ENCODE results near the gene KCNJ11. TPM values are rescaled to one million over a fixed set of nuclear protein-coding genes. Genes with fewer than 3 reads are reported as not detected.

KCNJ11 gene
- total and polyA plus RNA-seq, 2 donors, result 0.34 to 1.4 TPM

DNA sequence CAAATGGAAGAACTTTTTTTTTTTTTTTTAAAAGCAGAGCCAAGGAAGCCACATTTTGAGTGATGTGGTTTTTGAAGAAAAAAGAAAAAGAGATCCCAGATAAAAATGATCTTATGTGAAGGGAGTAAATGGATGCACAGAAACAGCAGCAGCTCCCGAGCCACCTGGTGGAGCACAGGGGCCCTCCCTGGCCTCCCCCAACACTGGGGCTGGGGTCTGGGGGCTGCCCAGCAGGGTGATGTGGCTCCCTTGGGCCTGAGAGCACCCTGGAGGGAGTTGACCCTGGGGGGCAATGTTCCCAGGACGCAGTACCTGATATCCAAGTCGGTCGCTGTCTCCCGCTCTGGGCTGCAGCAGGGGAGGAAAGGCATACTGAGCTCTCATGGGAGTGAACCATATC is 26.5 kb upstream of the KCNJ11 start:
- no peaks in the 10 kb centered on the region for H3K36me3 ChIP-seq (ENCODE audit: insufficient read depth)
- DNase-seq (ENCODE audit: extremely low spot score), result no peak
- H3K4me1 ChIP-seq (ENCODE audit: insufficient read depth), result no peaks in the 10 kb centered on the region
- H3K4me3 ChIP-seq (ENCODE audit: low read depth, low read length), result no peak overlapping the region
- H3K27ac ChIP-seq (ENCODE audit: low read depth), result no peak overlapping the region
- 89% methylated on average over 5 of the region's 5 CpGs for WGBS

DNA sequence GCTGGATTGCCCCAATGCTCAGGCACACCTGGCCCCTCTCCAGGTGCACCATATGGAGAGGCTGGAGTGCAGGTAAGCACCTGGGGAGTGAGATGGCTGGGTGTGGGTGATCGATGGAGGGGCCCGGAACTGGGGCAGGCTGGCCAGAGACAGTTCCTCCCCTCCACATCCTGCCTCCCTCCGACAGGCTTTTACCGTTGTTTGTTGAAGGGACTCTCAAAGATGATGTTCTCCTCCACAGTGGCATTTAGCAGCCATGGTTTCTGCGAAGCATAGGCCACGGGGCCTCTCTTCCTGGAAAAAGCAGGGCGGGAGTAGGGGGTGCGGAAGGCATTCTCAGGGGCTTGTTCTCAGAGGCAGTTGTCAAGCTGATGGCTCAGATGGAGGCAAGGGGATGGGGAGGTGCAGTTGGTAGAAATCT is 25.9 kb upstream of the KCNJ11 start:
- no peak overlapping the region for H3K4me3 ChIP-seq (ENCODE audit: low read depth, low read length)
- DNase-seq (ENCODE audit: extremely low spot score), result no peak
- WGBS, result 69% methylated on average over 8 of the region's 8 CpGs

DNA sequence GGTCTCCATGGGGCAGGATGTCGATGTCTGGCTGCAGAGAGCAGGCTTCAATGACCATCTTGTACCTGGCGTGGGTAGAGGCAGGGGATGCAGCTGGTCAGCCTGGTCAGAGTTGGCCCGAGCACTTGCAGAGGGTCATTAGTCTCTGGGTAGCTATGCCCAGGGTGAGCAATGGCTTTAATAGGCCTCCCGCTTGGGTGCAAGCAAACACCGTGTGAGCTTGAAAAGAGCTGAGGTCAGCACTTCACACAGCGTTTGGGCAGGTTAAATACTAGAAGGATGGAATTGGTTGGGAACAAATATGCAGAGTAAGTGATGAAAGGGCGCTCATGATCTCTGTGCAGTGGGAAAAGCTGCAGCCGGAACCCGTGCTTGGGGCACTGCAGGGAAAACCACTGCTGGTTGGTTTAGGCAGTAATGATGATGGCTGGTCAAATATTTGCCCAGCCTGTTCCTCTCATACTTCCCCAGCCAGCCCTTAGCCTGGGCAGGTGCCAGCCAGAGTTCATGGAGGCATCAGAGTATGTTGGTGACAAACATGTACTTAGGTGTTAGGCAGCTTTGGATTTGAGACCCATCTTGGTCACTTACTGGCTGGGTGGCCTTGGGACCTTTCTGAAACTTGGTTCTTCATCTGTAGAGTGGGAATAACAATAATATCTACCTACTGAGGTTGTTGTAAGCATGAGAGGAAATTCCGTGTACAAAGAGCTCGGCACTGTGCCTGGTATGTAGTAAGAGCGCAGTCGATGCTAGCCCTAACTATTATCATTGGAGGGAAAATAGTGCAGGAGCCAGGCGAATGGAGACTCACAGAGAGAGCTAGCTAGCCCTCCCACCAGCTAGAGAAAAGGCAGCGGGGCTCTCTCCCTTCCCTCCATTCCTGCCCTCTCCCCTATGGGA is 25.2 kb upstream of the KCNJ11 start:
- no peak overlapping the region for H3K4me3 ChIP-seq (ENCODE audit: low read depth, low read length)
- 78% methylated on average over 15 of the region's 15 CpGs for WGBS
- DNase-seq (ENCODE audit: extremely low spot score), result no peak
- H3K4me1 ChIP-seq (ENCODE audit: insufficient read depth), result no peaks in the 10 kb centered on the region
- no peaks in the 10 kb centered on the region for H3K36me3 ChIP-seq (ENCODE audit: insufficient read depth)
- H3K27ac ChIP-seq (ENCODE audit: low read depth), result no peak overlapping the region

More for the DNA sequence above, 25.9 kb upstream of the KCNJ11 start:
- H3K27ac ChIP-seq (ENCODE audit: low read depth), result no peak overlapping the region
- H3K4me1 ChIP-seq (ENCODE audit: insufficient read depth), result no peaks in the 10 kb centered on the region
- H3K36me3 ChIP-seq (ENCODE audit: insufficient read depth), result no peaks in the 10 kb centered on the region

DNA sequence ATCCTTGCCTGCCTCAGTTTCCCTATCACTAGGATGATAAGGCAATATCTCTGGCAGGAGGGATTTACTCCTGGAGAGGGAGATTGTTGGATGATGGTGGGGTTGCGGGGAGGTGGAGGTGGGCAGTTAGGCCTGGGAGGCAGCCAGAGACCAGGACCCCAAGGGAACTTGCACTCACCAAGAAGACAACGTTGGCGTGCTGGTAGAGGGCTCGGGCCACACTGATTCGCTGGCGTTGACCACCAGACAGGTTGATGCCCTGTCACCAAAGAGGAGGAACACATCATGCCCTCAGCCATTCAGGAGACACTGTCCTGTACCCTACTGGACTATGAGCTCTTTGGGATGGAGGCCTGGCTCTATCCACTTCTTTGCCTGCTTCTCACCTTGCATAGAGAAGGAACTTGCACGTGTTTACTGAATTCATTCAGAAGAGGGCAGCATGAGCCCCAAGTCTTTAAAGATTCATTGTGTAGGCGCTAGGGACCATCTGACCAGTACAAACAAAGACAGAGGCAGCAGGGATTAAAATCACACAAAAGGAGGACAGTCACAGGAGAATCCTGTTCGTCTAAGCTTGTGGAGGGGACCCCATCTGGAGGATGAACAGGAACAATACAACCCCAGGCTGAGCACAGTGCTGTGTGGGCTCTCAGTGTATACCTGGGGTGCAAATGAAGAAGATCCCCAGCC is 24.2 kb upstream of the KCNJ11 start:
- 74% methylated on average over 9 of the region's 9 CpGs for WGBS
- Histone ChIP-seq H3K27ac (ENCODE audit: low read depth) (no peak overlapping the region), H3K4me3 (ENCODE audit: low read depth, low read length) (no peak overlapping the region), H3K4me1 (ENCODE audit: insufficient read depth) (no peaks in the 10 kb centered on the region), H3K36me3 (ENCODE audit: insufficient read depth) (no peaks in the 10 kb centered on the region)
- DNase-seq (ENCODE audit: extremely low spot score), result no peak

DNA sequence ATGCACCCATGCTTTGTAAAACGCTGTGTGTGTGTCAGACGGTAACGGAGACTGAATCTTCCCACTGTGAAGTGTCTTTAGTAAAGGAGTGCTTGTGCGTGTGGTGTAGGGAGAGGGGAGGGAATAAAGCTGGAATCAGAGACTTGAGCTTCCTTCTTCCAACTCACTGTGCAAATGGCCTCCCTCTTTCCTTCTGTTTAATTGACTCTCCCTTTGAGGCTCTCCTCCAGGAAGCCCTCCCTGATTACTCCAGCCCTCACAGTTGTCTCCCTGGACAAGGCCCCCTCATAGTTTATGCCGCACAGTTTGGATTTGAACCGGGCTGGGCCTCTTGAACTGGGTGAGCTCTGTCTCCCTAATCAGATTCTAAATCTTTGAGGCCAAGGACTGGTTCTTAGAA is 23.0 kb upstream of the KCNJ11 start:
- no peak overlapping the region for H3K4me3 ChIP-seq (ENCODE audit: low read depth, low read length)
- H3K27ac ChIP-seq (ENCODE audit: low read depth), result no peak overlapping the region
- DNase-seq (ENCODE audit: extremely low spot score), result no peak
- 68% methylated on average over 6 of the region's 6 CpGs for WGBS
- no peaks in the 10 kb centered on the region for H3K4me1 ChIP-seq (ENCODE audit: insufficient read depth)
- H3K36me3 ChIP-seq (ENCODE audit: insufficient read depth), result no peaks in the 10 kb centered on the region

DNA sequence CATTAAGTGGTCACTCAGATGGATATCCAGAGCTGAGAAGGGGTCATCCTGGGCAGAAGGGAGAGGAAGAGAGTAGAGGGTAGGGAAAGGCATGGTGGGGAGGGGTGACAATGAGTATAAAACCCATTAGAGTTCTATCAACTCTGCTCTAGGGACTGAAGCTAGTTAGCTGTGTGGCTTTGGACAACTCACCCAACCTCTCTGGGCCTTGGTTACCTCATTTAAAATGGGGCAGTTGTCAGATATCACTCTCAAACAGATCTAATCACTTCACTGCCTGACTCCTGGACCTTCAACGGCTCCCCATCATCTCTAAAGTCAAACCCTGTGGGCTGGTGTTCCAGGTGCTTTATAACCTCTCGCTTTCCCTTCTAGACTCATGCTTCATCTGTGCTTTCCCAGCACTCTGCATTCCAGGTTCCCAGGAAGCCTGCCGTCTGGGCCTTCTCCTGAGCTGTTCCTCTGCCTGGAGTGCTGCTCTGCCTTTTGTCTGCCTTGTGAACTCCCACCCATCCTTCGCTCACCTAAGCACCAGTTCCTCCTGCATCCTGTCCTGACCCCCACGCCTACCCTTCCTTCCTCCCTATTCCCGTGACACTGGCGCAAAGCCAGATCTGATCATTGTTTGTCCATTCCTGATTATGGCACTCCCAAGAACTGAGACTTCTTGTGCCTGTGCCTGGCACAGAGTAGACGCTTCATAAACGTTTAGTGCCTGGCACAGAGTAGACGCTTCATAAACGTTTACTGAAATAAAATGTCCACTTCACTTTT is 22.3 kb upstream of the KCNJ11 start:
- Histone ChIP-seq H3K4me3 (ENCODE audit: low read depth, low read length) (no peak overlapping the region), H3K27ac (ENCODE audit: low read depth) (no peak overlapping the region), H3K4me1 (ENCODE audit: insufficient read depth) (no peaks in the 10 kb centered on the region), H3K36me3 (ENCODE audit: insufficient read depth) (no peaks in the 10 kb centered on the region)
- 42% methylated on average over 11 of the region's 11 CpGs for WGBS
- no peak for DNase-seq (ENCODE audit: extremely low spot score)

DNA sequence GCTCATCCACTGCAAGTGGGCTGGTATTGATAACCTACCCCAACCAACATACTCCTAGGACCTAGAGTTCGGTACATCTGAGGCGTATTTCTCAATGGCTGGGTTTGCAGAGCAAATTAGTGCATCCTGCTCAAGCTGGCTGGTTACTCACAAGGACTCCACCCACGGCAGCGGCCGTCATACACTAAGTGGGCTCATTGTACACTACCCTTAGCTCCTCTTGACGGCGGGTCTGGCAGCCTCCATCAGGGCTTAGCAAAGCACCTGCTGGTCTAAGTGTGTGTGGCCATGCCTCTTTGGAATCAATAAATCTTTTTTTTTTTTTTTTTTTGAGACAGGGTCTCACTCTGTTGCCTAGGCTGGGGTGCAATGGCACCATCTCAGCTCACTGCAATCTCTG is 20.2 kb upstream of the KCNJ11 start:
- 94% methylated on average over 7 of the region's 7 CpGs for WGBS
- Histone ChIP-seq H3K27ac (ENCODE audit: low read depth) (no peak overlapping the region), H3K4me3 (ENCODE audit: low read depth, low read length) (no peak overlapping the region), H3K4me1 (ENCODE audit: insufficient read depth) (no peaks in the 10 kb centered on the region), H3K36me3 (ENCODE audit: insufficient read depth) (no peaks in the 10 kb centered on the region)
- DNase-seq (ENCODE audit: extremely low spot score), result no peak

DNA sequence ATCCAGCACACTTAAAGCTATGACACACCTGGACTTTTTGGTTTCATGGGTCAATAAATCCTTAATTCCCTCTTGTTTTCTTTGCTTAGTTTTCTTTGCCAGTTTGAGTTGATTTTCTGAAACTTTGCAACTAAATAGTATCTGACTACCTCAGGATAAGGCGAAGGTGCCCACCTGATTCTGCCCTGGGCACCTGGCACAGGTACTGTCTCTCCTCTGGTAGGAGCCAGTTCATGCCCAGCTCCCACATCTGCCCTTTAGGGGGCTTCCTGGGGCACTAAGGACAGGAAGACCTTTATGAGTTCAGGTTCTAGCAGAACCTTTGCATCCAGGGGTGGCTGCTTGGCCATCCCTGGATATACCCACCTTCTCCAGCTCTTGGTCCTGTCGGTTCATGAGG is 19.6 kb upstream of the KCNJ11 start:
- no peaks in the 10 kb centered on the region for H3K36me3 ChIP-seq (ENCODE audit: insufficient read depth)
- H3K4me1 ChIP-seq (ENCODE audit: insufficient read depth), result no peaks in the 10 kb centered on the region
- DNase-seq (ENCODE audit: extremely low spot score), result no peak
- H3K27ac ChIP-seq (ENCODE audit: low read depth), result no peak overlapping the region
- WGBS, result 89% methylated on average over 2 of the region's 2 CpGs
- H3K4me3 ChIP-seq (ENCODE audit: low read depth, low read length), result no peak overlapping the region

DNA sequence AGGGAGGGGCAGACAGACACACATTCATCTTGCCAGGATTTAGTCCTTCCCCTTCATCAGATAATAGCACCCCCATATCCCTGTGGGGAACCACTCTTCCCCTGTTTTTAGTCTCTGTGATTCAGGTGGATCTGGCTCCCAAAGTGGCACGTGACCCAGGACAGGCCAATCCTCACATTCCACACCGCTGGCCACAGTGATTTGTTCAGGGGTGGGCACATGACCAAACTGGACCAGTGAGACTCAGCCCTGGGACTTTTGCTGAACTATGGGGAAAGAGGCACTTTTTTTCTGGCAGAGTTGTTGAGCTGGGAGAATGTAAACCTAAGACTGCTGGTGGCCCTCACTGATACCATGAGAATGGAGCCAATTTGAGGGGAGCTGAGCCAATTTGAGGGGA is 19.1 kb upstream of the KCNJ11 start:
- H3K4me1 ChIP-seq (ENCODE audit: insufficient read depth), result no peaks in the 10 kb centered on the region
- H3K4me3 ChIP-seq (ENCODE audit: low read depth, low read length), result no peak overlapping the region
- 92% methylated on average over 2 of the region's 2 CpGs for WGBS
- no peak overlapping the region for H3K27ac ChIP-seq (ENCODE audit: low read depth)
- H3K36me3 ChIP-seq (ENCODE audit: insufficient read depth), result no peaks in the 10 kb centered on the region
- DNase-seq (ENCODE audit: extremely low spot score), result no peak

DNA sequence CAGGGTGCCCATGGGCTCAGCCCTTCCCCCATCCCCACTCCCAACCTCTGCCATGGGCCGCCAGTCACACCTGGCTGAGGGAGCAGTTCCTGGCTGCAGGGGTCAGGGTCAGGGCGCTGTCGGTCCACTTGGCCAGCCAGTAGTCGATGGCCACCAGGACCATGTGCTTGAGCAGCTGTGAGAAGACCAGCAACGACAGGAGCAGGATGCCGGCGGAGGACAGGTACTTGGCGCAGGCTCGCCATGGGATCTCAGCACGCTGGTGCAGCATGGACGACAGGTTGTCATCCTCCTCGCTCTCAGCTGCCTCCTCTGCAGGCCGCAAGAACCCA is 18.3 kb upstream of the KCNJ11 start:
- 92% methylated on average over 13 of the region's 13 CpGs for WGBS
- Histone ChIP-seq H3K4me3 (ENCODE audit: low read depth, low read length) (no peak overlapping the region), H3K27ac (ENCODE audit: low read depth) (no peak overlapping the region), H3K4me1 (ENCODE audit: insufficient read depth) (no peaks in the 10 kb centered on the region), H3K36me3 (ENCODE audit: insufficient read depth) (no peaks in the 10 kb centered on the region)
- no peak for DNase-seq (ENCODE audit: extremely low spot score)

DNA sequence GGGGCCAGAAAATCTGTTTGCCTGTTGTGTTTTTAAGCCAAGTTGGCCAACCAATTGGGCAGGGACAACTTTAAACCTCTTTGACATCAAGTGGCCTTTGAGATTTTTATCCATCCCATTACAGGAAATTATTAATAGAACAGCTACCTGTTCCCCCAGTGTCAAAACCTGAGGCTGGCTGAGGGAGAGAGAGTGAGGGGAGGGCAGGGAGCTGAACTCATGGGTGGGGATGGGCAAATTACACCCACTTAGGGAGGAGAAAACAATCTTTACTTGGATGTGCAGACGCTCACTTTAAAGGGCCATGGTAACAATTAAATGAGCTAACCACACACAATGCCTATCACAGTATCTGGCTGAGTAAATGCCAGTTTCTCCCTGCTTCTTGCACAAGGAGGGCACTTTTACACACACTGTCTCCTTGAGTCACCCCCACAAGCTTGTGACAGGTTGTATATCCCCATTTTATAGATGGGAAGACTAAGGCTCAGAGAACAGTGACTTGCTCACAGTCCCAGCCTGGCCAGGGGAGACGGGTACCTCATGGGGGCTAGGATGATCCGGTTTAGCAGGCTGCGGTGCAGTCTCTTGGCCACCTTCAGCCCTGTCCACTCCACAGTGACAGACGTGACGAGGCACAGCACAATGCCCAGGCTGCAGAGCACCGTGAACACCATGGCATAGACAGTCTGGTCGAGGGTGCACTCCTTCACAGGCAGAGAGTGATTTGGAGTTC is 17.8 kb upstream of the KCNJ11 start:
- no peaks in the 10 kb centered on the region for H3K36me3 ChIP-seq (ENCODE audit: insufficient read depth)
- no peak for DNase-seq (ENCODE audit: extremely low spot score)
- no peak overlapping the region for H3K27ac ChIP-seq (ENCODE audit: low read depth)
- 89% methylated on average over 8 of the region's 8 CpGs for WGBS
- no peak overlapping the region for H3K4me3 ChIP-seq (ENCODE audit: low read depth, low read length)
- H3K4me1 ChIP-seq (ENCODE audit: insufficient read depth), result no peaks in the 10 kb centered on the region

DNA sequence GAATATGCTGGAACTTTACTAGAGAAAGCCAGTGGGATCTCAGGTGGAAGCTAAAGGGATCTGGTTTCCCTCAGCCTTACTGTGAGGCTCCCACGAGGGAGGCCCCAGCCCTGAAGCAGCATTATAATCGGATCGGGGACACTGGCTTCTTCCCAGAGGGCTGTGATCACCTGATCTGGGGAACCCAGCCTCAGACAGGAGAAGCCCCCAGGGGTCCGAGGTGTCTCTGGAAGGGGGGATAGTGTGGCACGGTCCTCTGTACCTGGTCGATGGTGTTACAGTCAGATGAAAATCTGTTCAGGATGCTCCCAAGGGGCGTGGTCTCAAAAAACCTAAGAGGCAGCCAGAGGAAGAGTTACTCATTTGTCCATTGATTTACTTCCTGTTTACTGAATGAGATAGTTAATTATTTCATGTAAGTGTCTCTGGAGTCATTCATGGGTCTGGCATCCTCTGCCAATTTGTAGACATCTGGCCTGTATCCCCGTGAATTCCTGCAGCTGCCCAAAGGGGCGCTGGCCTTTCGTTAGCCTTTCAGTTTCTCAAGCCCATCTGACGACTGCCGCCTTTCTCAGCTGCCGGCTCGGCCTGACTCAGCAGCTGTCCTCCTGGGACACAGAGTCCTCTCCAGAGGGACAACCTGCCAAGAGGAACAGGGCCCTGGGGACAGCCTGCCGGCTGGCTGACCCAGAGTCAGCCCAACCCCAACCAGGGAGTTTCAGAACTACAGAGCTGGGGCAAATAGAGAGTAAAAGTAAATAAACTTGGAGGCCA is 17.0 kb upstream of the KCNJ11 start:
- H3K4me3 ChIP-seq (ENCODE audit: low read depth, low read length), result no peak overlapping the region
- no peaks in the 10 kb centered on the region for H3K4me1 ChIP-seq (ENCODE audit: insufficient read depth)
- DNase-seq (ENCODE audit: extremely low spot score), result no peak
- WGBS, result 47% methylated on average over 15 of the region's 15 CpGs
- H3K27ac ChIP-seq (ENCODE audit: low read depth), result peak overlapping the region; percentile 64
- H3K36me3 ChIP-seq (ENCODE audit: insufficient read depth), result no peaks in the 10 kb centered on the region
